ENCODE results near the gene RRP8.

Gene RRP8

DNA sequence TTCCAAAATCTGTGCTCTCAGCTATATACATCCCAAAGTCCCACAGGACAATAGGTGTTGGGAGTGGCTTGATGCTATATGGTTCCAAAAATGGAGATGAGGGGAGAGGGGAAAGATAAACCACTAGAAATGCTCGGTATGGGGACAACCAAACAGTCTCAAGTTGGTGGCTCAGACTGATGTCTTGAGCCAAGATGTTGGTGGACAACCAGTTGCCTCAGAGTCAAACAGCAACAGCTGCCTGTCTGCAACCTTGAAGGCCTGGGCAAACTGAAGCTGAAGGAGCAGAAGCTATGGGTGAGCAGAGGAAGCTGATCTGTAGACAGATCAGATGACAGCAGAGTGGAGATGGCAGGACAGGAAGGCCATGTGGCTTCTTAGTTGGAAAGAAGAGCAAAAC lies 4.0 kb downstream of the RRP8 start:
- DNase-seq, result no peak

- no peak for DNase-seq
These were observed 4.9 kb downstream of the RRP8 start for GRCh38 chr11:6598555-6598954.

DNA sequence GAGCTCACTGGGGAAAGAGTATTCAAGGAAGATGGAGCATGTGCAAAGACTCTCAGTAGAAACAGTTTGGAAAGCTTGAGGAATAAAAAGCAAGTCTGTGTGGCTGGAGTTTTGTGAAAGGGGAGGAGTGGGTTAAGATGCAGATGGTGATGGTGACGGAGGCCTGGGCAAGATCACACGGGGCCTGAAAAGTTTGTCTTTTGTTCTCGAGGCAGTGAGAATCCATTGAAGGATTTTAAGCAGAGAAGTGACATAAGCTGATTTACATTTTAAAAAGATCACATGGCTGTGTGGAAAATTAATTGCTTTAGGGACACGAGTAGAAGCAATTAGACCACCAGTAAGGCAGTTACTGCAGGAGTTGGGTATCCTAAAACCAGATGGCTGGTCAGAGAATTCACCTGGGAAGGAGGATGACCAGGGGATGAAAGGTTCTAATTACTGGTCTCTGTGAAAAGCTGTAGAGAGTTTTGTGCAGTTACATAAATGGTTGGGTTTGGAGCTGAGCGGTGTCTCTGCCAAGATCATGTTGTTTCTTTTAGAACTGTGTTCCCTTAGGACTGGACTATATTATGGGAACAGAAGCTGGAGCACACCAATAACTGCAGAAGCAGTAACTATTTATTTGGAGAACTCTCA lies 7.1 kb downstream of the RRP8 start:
- DNase-seq, result no peak

DNA sequence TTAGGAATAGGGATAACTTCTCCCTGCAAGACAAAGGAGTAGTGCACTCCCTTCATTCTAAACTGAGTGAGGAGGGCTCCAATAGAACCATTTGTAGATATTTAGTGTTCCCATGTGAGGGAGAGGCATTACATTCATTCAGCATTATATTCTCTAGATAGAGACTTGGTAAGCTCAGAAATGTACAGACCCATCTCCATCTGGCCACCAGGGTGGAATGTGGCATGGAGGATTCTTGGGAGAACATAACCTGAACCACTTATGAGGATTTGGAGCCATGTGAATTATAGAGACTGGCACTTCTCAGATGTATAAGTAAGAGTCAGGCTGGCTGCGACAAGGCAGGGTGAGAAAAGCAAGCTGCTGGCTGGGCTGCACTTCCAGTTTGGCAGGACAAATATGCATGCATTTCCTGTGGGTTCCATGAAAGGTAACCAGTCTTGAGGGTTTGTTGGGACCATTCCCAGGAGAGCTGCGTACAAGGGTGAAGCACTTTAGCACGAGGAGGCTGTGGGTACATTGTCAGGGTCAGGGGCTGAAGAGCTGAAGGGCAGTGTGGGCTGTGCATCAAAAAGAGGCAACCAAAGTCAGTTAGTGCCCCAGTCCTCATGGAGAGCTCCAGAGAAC lies 9.2 kb downstream of the RRP8 start:
- DNase-seq, result no peak

DNA sequence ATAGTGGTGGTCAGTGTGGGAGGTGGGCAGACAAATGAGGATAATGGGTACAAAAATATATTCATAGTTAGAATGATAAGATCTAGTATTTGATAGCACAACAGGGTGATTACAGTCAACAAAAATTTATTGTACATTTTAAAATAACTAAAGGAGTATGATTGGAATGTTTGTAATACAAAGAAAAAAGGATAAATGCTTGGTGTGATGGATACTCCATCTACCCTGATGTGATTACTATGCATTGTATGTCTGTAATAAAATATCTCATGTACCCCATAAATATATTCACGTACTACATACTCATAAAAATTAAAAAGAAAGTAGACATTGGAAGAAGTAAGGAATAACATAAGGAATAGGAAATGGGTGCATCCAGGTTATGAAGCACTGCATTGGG lies 15.4 kb downstream of the RRP8 start:
- DNase-seq, result no peak

DNA sequence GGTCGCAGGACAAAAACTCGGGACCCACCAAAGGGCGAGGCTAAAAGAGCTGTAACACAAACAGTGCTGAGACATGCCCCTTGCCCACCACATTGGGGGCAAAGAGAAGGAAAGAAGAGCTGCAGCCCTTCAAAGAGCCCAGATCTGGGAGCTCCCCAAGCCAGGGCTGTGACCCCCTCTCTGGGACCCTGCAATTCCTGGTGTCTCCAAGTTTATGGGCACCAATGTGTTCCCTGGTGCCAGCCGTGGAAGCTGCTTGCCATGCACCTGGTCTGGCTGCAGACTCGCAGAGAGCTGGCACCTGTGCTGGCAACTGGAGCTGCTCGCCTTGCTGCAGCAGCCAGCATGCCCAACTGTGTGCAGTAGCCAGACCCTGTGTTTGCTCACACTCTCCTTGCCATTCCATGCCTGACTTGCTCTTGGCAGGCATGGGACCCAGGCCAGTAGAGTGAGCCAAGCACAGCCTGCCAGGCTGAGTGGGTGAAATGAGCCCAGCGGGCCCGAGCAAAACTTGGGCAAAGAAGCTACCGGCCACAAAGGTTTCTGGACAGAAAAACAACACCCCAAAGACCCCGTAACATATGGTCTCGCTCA lies 16.0 kb downstream of the RRP8 start:
- DNase-seq, result no peak

GRCh38 chr11:6586434-6587359 lies 16.7 kb downstream of the RRP8 start:
- DNase-seq, result no peak

DNA sequence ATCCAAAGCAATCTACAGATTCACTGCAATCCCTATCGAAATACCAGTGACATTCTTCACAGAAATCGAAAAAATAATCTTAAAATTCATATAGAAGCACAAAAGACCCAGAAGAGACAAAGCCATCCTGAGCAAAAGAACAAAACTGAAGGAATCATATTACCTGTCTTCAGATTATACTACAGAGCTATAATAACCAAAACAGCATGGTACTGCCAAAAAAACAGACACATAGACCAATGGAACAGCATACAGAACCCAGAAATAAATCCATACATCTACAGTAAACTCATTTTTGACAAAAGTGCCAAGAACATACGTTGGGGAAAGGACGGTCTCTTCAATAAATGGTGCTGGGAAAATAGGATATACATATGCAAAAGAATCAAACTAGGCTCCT lies 18.9 kb downstream of the RRP8 start:
- no peak for DNase-seq

DNA sequence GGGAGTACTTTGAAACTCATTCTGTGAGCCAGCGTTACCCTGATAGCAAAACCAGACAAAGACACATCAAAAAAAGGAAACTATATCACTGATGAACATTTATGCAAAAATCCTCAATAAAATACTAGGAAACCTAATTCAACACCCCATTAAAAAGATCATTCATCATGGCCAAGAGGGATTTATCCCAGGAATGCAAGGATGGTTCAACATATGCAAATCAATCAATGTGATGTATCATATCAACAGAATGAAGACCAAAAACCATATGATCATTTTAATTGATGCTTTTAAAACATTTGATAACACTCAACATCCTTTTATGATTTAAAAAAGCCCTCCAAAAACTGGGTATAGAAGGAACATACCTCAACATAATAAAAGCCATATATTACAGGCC lies 19.8 kb downstream of the RRP8 start:
- DNase-seq, result no peak

- DNase-seq, result no peak
These were observed 23.7 kb downstream of the RRP8 start for GRCh38 chr11:6579681-6580080.

DNA sequence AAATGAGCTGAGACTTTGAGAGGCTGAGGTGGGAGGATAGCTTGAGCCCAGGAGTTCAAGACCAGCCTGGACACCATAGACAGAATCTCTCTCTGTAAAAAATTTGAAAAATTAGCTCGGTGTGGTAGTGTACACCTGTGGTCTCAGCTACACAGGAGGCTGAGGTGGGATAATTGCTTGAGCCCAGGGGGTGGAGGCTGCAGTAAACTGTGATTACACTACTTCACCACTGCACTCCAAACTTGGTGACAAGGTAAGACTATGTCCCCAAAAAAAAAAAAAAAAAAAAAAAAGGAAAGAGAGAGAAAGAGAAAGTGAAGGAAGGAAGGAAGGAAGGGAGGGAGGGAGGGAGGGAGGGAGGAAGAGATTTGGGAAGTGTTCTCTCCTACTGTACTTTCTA lies 25.3 kb downstream of the RRP8 start:
- DNase-seq, result no peak

GRCh38 chr11:6576471-6577373 lies 26.7 kb downstream of the RRP8 start:
- DNase-seq, result no peak

GRCh38 chr11:6574816-6575715 lies 28.4 kb downstream of the RRP8 start:
- no peak for DNase-seq

DNA sequence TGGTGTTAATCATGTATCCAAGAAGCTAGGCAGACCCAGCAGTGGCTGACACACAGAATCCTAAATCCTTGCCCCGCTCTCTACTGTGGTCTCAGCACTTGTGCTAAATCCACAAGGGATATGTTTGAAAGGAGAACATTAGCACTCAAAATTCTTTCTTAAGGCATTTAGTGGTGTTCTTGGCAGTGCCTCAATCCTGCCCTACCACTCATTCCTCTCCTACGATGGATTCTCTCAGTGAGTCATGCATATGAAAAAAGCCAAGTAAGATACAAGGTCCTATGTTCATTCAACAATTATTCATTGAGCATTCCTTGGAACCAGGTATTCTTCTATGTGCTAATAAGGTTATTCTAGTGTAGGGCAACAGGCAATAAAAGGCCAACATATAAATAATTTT lies 31.2 kb downstream of the RRP8 start:
- no peak for DNase-seq

GRCh38 chr11:6571434-6572008 lies 31.9 kb downstream of the RRP8 start:
- no peak for DNase-seq

GRCh38 chr11:6570691-6571427 lies 32.6 kb downstream of the RRP8 start:
- DNase-seq, result no peak

GRCh38 chr11:6569706-6570105 lies 33.7 kb downstream of the RRP8 start:
- no peak for DNase-seq

GRCh38 chr11:6568191-6568918 lies 35.1 kb downstream of the RRP8 start:
- DNase-seq, result no peak

DNA sequence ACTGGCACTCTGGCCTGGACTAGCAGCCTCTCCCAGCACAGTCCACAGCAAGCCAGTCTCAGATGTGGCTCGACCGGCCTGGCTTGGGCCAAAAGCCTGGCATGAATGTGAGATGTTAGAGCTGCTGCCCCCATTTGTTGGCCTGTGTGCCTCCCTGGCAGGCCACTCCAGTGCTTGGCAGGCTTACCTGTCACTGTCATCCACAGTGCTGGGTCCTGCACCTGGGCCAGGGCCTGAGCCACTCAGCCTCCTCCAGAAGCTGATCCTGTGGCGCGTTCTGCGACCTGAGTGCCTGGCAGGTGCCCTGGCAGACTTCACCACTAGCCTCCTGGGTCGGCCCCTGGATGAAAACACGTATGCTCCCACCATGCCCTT lies 36.1 kb downstream of the RRP8 start:
- no peak for DNase-seq

Data from activated naive CD4-positive, alpha-beta T cell treated with anti-CD3 and anti-CD28 coated beads, Interleukin-2, amount 50 U/mL, for 16 hours (primary cell).